GM19324 (cell line): ENCODE measurements around the gene POLL.

Source experiments
- ATAC-seq: cut with Tn5 transposase; IDR thresholded peaks from one replicate; pipeline ENCODE4 v1.9.1; 2021; ENCODE audit warnings: mild to moderate bottlenecking, moderate library complexity; ENCODE audit not compliant: unreplicated experiment, low FRiP score

Gene POLL

DNA sequence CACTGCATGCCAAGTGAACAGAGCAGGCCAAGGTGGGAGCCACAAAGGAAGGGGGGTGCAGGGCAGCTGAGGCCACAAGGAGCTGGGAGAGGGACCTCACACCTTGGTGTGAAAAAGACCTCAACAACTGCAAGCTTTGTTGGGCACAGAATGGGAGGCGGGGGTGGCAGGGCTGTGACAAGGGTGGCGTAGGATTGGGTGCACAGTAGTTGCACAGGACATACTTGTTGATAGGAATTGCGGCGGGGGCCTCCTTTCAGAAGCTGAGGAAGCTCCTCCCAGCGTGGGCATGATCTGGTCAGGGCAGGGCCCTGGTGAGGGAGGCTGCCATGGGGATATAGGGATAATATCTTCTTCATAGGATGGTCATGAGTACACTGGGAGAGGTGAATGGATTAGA is 25.8 kb downstream of the POLL start:
- no peak for ATAC-seq

DNA sequence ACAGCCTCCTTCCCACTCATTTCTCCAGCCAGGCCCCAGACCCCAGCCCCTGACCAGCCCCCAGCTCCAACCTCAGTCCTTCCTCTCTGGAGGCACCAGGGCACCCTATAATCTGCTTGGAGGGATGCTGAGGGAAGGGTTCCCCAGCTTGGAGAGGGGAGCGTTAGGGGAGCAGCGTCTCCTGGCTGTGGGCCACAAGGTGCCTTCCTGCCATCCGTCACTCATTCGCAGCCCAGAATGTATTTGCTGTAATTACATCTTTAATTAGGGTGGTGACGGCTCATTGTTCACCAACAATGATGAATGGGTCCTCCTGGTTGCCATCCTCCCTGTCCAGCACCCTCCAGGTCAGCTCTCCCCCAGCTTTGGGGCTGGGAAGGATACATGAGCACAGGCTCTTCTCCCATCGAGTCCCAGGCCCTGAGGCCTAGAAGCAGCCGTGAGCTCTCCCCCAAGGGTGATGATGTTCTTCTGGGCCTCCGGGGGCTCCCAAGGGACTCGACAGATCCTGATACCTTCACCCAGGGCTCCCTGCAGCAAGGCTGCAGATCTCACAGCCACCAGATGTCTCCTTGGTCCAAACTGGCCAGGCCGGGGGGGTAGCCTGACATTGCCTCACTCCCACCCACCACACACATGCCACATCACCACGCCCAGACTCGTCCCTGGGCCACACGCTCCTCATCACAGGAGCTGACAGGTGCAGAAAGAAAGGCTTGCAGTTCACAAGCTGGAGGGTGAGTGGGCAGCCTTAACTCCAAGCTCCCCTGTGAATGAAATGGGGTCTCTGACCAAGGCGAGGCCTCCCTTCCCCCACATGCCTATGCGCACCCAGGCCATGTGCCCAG is 26.8 kb downstream of the POLL start:
- ATAC-seq: no peak

GRCh38 chr10:101560298-101561067 is 27.6 kb downstream of the POLL start:
- no peak for ATAC-seq

- no peak for ATAC-seq
Measured at GRCh38 chr10:101559596-101560297, 28.3 kb downstream of the POLL start.

- ATAC-seq: no peak
Measured at GRCh38 chr10:101558671-101559595, 29.1 kb downstream of the POLL start.

DNA sequence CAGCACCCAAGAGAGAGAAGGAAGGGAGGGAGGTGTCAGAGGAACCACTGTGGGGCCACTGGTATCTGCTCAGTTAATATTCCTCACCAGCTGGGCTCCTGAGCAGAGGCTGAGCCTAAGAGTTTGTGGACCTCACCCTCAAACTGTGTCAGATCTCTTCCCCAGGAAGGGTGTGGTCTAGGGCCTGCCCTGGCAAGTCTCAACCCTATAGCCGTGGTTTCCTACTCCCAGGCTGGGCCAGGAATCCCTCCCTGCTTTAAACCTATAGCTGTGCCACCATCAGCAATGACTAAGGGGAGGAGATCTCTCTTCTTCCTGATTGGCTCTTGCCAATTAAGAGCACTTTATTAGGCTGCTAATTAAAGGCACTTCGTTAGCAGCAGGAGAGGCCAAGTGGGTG is 29.9 kb downstream of the POLL start:
- no peak for ATAC-seq

- no peak for ATAC-seq
Measured at GRCh38 chr10:101557541-101557940, 30.5 kb downstream of the POLL start.

DNA sequence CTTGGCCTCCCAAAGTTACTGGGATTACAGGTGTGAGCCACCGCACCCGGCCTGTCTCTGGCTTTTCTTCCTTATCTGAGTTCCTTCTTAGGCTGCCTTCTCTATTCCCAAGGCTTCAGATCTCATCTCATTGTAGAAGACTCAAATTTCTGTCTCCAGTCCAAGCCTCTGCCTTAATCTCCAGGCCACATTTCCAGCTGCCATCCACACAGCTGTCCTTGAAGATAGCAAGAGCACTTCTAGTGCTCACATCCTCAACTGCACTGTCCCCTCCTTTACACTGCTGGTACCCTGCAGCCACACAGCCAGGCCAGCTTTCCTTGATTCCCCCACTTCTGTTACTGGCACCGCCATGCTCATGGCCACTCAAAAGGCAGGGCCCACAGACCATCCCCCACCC is 35.6 kb downstream of the POLL start:
- no peak for ATAC-seq

GRCh38 chr10:101550965-101551364 is 37.1 kb downstream of the POLL start:
- no peak for ATAC-seq

DNA sequence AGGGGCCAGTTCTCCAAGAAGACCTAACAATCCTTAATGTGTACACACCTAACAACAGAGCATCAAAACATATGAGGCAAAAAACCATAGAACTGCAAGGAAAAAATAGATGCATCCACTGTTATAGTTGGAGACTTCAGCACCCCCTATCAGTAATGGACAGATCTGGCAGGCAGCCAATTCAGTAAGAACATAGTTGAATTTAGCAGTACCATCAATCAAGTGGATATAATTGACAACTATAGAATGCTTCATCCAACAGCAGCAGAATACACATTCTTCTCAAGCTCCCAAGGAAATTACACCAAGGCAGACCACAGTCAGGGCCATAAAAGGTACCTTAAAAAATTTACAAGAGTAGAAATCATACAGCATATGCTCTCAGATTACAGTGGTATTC is 42.2 kb downstream of the POLL start:
- no peak for ATAC-seq

- ATAC-seq: no peak
Measured at GRCh38 chr10:101538446-101538845, 49.6 kb downstream of the POLL start.

DNA sequence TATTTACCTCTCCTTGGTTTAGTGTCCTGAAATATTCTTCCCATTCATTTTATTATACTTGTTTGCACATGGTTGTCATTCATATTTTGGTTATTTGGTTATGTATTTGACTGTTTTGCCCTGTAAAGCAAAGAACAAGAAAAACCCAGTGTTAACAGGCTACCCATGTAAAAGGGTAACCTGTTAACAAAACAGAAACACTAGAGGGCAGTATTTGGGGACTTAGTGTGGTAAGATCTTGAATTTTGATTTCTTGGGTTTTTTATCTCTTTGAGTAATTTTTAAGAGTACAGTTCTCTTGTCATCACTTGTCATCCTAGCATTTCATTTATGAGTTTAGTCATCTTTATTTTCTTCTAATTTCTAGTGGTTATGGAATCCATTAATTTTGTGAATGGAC is 51.3 kb downstream of the POLL start:
- no peak for ATAC-seq

GRCh38 chr10:101535949-101536348 is 52.1 kb downstream of the POLL start:
- no peak for ATAC-seq

GRCh38 chr10:101529725-101530553 is 58.1 kb downstream of the POLL start:
- no peak for ATAC-seq

GRCh38 chr10:101529207-101529606 is 58.9 kb downstream of the POLL start:
- no peak for ATAC-seq
